PC-3 (cell line): ENCODE data around the gene SLC8A3. TPM values are rescaled to one million over a fixed set of nuclear protein-coding genes. Genes with fewer than 3 reads are reported as not detected.
"Not testable (repeated sequence)": the region's sequence is repeated elsewhere in the genome, so short reads cannot be mapped to it uniquely, and the experiment has no call there.

Experiments
- ATAC-seq: fragments of 200-7000 bp; cut with Tn5 transposase; 2 replicates; pipeline ENCODE4 v1.9.1; 2020; ENCODE audit warnings: mild to moderate bottlenecking, moderate library complexity
- BruUV-seq: library from RNA; stranded (reverse); fragments of 400-500 nt; replicated peaks from 2 replicates; lab custom pipeline; 2021; lab: Mats Ljungman, UMichigan
- CTCF ChIA-PET: fragments of 300-600 bp; sonication (Branson Sonifier 250); formaldehyde crosslinking; loops from one replicate; lab custom pipeline; 2022; ENCODE audit warnings: antibody characterized with exemption; lab: Charles Lee
- POLR2A ChIA-PET: fragments of 300-600 bp; sonication (Branson Sonifier 250); formaldehyde crosslinking; loops from one replicate; lab custom pipeline; 2022; ENCODE audit warnings: antibody characterized with exemption; ENCODE audit not compliant: unreplicated experiment; lab: Charles Lee
- DNase-seq: peaks from one replicate; pipeline ENCODE4 v3.0.0-alpha.2; 2015
- H2AFZ ChIP-seq: fragments of 300-600 bp; sonication (generic); 2 replicates; pipeline ENCODE4 v1.6.0; 2016; ENCODE audit warnings: antibody characterized with exemption, low read length
- H3F3A ChIP-seq: fragments of 300-600 bp; sonication (generic); one replicate; pipeline ENCODE4 v1.6.0; 2017; ENCODE audit warnings: antibody characterized with exemption, low read length, control low read depth, mild to moderate bottlenecking; ENCODE audit not compliant: unreplicated experiment
- H3K27ac ChIP-seq: fragments of 300-600 bp; sonication (generic); 2 replicates; pipeline ENCODE4 v1.5.1; 2016; ENCODE audit warnings: mild to moderate bottlenecking, low read length
- H3K27me3 ChIP-seq: fragments of 300-600 bp; sonication (generic); 2 replicates; pipeline ENCODE4 v1.6.1; 2016; ENCODE audit warnings: low read length, mixed read lengths
- H3K36me3 ChIP-seq: fragments of 300-600 bp; sonication (generic); 2 replicates; pipeline ENCODE4 v1.6.1; 2016; ENCODE audit warnings: low read depth, mixed run types, low read length, mixed read lengths
- H3K4me1 ChIP-seq: fragments of 300-600 bp; sonication (generic); 2 replicates; pipeline ENCODE4 v1.5.1; 2016; ENCODE audit warnings: low read length; ENCODE audit not compliant: insufficient read depth
- H3K4me2 ChIP-seq: fragments of 300-600 bp; sonication (generic); 2 replicates; pipeline ENCODE4 v1.6.0; 2016; ENCODE audit warnings: low read length
- H3K4me3 ChIP-seq: fragments of 300-600 bp; sonication (generic); 2 replicates; pipeline ENCODE4 v1.5.1; 2016; ENCODE audit warnings: mild to moderate bottlenecking, low read length, mixed read lengths
- H3K79me2 ChIP-seq: fragments of 300-600 bp; sonication (generic); 2 replicates; pipeline ENCODE4 v1.6.1; 2017; ENCODE audit warnings: low read length, mixed read lengths
- H3K9ac ChIP-seq: fragments of 300-600 bp; sonication (generic); 2 replicates; pipeline ENCODE4 v1.6.0; 2016; ENCODE audit warnings: mild to moderate bottlenecking, low read length
- H3K9me2 ChIP-seq: fragments of 300-600 bp; sonication (generic); replicated peaks from 2 replicates; pipeline ENCODE4 v1.6.1; 2016; ENCODE audit warnings: mixed run types, low read length, mixed read lengths
- H3K9me3 ChIP-seq: fragments of 300-600 bp; sonication (generic); 2 replicates; pipeline ENCODE4 v1.6.1; 2016; ENCODE audit warnings: low read length, mixed read lengths
- H4K20me1 ChIP-seq: fragments of 300-600 bp; sonication (generic); 2 replicates; pipeline ENCODE4 v1.6.1; 2016; ENCODE audit warnings: low read length, mixed read lengths
- CTCF ChIP-seq: fragments of 300-600 bp; sonication (generic); conservative IDR thresholded peaks from 2 replicates; pipeline ENCODE4 v1.5.1; 2017; ENCODE audit warnings: antibody characterized with exemption, low read depth, mild to moderate bottlenecking, low read length
- EZH2 ChIP-seq: fragments of 300-600 bp; sonication (generic); IDR thresholded peaks from one replicate; pipeline ENCODE4 v1.6.1; 2017; ENCODE audit warnings: antibody characterized with exemption, mild to moderate bottlenecking, low read length; ENCODE audit not compliant: unreplicated experiment
- EZH2phosphoT487 ChIP-seq: fragments of 300-600 bp; sonication (generic); IDR thresholded peaks from 2 replicates; pipeline ENCODE4 v1.6.1; 2018; ENCODE audit warnings: mild to moderate bottlenecking, antibody characterized with exemption, low read length, borderline replicate concordance
- intact Hi-C: fragments of 100-400 bp; cut with micrococcal nuclease; formaldehyde crosslinking; loops from 2 replicates; pipeline ENCODE4 v1.9.0; 2023
- total RNA-seq: library from RNA; depleted of rRNA; stranded (reverse); fragments of >200 nt; gene quantifications from 2 replicates; pipeline ENCODE4 v1.2.3, GENCODE V29; 2014

SLC8A3 gene
- total RNA-seq, 1 experiment from 2014 or later = not detected

DNA sequence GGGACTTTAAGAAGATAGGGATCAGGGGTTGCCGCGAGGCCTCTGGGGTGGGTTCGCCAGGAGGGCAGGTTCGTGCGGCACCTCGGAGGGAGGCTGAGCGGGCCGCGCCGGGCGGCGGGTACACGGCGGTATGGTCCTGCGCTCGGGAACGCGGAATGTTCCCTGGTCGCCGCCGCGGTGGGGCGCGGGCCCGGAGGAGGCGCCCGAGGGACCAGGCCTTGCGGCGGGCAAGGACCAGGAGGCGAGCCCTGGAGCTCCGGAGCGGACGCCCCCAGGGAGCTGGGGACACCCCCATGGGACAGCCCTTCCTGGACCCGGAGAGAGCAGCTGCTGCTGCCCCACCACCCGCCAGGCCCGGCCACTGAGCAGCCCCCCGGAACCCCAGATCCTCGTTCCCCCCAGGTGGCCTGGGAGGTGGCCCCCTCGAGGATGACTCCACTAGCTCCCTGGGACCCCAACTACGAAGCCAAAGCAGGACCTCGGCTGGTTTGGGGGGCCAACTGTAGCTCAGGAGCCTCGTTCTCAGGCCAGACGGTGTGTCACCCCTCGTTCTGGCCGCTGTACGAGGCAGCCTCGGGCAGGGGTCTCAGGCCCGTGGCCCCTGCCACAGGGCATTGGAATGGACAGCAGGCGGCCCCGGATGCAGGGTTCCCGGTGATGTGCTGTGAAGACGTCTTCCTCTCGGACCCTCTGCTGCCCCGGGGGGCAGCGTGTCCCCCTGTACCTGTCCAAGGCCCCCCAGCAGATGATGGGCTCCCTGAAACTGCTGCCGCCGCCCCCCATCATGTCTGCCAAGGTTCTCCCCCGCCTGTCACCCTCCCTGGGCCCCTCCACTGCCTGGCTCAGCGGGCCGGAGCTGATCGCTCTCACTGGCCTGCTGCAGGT lies 45.6 kb upstream of the SLC8A3 start:
- Histone ChIP-seq H2AFZ (no peak overlapping the region), H3K9me2 (no peaks in the 10 kb centered on the region), H3K4me3 (no peak overlapping the region), H3K27ac (no peak overlapping the region), H4K20me1 (no peaks in the 10 kb centered on the region), H3F3A (no peaks in the 10 kb centered on the region), H3K36me3 (no peaks in the 10 kb centered on the region), H3K4me1 (no peaks in the 10 kb centered on the region), H3K27me3 (peaks cover 33% of the 10 kb centered on the region), H3K79me2 (no peaks in the 10 kb centered on the region), H3K9ac (no peak overlapping the region), H3K9me3 (no peaks in the 10 kb centered on the region), H3K4me2 (no peak overlapping the region)
- no TSS peak for BruUV-seq
- ChIA-PET CTCF (no interaction called here), POLR2A (no interaction called here)
- intact Hi-C loops = no loop called here
- DNase-seq (no peak), ATAC-seq (no peak)
- TF ChIP-seq EZH2 (no peak), CTCF (no peak), EZH2phosphoT487 (no peak)

GRCh38 chr14:70231756-70232544 lies 43.2 kb upstream of the SLC8A3 start:
- H4K20me1 ChIP-seq, CTCF ChIA-PET, intact Hi-C loops, H3K4me3 ChIP-seq, H3F3A ChIP-seq, POLR2A ChIA-PET, H2AFZ ChIP-seq, H3K36me3 ChIP-seq, H3K9me3 ChIP-seq, DNase-seq, H3K9ac ChIP-seq, H3K4me2 ChIP-seq, H3K4me1 ChIP-seq, BruUV-seq, H3K79me2 ChIP-seq, H3K9me2 ChIP-seq, ATAC-seq, H3K27ac ChIP-seq: not testable (repeated sequence)
- H3K27me3 ChIP-seq = peaks cover 44% of the 10 kb centered on the region

- BruUV-seq, H3K36me3 ChIP-seq, intact Hi-C loops, H3K4me1 ChIP-seq, H3K4me2 ChIP-seq, DNase-seq, H3K79me2 ChIP-seq, POLR2A ChIA-PET, H3K4me3 ChIP-seq, H3K27ac ChIP-seq, H2AFZ ChIP-seq, H3F3A ChIP-seq, H4K20me1 ChIP-seq, H3K9me2 ChIP-seq, H3K9ac ChIP-seq, CTCF ChIA-PET, H3K9me3 ChIP-seq, ATAC-seq: not testable (repeated sequence)
- H3K27me3 ChIP-seq = peaks cover 61% of the 10 kb centered on the region
Measured at GRCh38 chr14:70229877-70230640, 41.3 kb upstream of the SLC8A3 start.
